Retinal pigment epithelial cell (primary cell): Measurements from ENCODE around the gene PLSCR3.

Experiments
- DNase-seq: peaks from one replicate; pipeline ENCODE4 v3.0.0-alpha.2; 2010; ENCODE audit warnings: low read depth
- H3K4me3 ChIP-seq: 2 replicates; pipeline ENCODE4 v1.5.1; 2011; ENCODE audit warnings: mild to moderate bottlenecking, low read length, control low read depth, moderate library complexity
- CTCF ChIP-seq: conservative IDR thresholded peaks from 2 replicates; pipeline ENCODE4 v1.5.1; 2011; ENCODE audit warnings: low read depth, low read length, control low read depth, inconsistent platforms

Gene PLSCR3

GRCh38 chr17:7340179-7340578 is 54.1 kb downstream of the PLSCR3 start:
- TF ChIP-seq CTCF: no peak
- no peak overlapping the region for H3K4me3 ChIP-seq
- no peak for DNase-seq
